ENCODE results near the gene CALM1.

DNA sequence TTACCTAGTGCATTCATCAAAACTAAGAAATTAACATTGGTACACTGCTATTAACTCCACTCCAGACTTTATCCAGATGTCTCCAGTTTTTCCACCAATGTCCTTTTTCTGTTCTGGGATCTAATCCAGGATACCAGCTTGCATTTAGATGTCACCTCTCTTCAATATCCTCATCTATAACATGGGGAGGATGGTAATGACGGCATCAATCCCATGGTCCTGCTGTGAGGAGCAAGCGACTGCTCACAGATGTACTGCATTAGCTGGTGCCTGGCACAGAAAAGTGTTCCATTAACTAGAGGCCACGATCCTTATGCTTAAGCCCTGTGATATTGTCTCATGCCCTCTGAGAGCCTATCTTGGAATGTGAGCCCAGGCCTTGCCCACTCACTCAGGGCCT, 53.8 kb downstream of the CALM1 start:
- TF ChIP-seq, protein P1, sequence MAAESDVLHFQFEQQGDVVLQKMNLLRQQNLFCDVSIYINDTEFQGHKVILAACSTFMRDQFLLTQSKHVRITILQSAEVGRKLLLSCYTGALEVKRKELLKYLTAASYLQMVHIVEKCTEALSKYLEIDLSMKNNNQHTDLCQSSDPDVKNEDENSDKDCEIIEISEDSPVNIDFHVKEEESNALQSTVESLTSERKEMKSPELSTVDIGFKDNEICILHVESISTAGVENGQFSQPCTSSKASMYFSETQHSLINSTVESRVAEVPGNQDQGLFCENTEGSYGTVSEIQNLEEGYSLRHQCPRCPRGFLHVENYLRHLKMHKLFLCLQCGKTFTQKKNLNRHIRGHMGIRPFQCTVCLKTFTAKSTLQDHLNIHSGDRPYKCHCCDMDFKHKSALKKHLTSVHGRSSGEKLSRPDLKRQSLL (tag by site-specific recombination; IDR thresholded peaks at IDR 0.05): no peak
- TF ChIP-seq ZNF558 (tag by site-specific recombination; IDR thresholded peaks at IDR 0.05): no peak

All from HEK293 (cell line).